ENCODE data around the gene DCST1. TPM values are rescaled to one million over a fixed set of nuclear protein-coding genes. Genes with fewer than 3 reads are reported as not detected.

DCST1 gene
- total and polyA plus RNA-seq, 5 donors from 2014 or later: 0.32 TPM; not detected in 4

DNA sequence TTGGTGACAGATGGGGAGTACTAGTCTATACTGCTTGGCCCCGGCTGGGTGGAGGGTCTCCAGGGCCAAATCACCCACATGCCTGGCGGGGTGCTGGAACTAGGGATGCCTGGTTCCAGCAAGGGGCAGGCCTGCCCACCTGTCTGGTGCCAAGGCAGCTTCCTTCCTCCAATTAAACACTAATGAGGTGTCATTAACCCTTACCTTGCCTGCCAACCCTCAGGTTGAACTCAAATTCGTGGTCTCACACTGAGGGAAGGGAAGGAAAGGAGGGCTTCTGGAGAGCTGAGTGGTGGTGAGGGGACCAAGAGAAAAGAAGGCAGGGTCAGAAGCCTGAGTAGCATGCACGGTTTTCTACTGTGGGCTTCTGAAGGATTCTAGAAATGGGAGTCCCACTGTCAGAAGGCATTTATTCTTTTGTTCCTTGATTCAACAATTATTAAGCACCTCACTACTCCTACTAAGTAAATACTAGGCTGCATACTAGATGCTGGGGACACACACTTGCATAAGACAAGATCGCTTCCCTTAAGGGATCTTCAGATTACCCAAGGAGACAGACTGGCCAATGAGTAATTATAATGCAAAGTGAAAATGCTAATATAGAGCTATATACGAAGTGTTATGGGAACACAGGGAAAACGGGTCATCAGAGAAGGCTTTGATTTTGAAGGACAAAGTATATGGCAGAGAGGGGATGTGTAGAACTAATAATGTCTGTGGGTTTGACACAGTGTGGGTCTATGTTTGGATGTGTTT, 39.1 kb downstream of the DCST1 start:
- peaks cover 0 to 40% (median 9%) of the 10 kb centered on the region in 4 donors for H3K4me1 Mint-ChIP-seq
- H3K36me3 ChIP-seq (ENCODE audit: control insufficient read depth, insufficient read depth, low read length): peaks cover 9% of the 10 kb centered on the region
- H3K27ac ChIP-seq (ENCODE audit: insufficient read depth, low read length, poor library complexity, severe bottlenecking): no peak overlapping the region
- H3K27me3 Mint-ChIP-seq: peaks cover 23% of the 10 kb centered on the region
- no peaks in the 10 kb centered on the region for H3K9me3 ChIP-seq (ENCODE audit: control insufficient read depth in 2 of 2, low read length in 2 of 2)
- peaks cover 0 to 2% (median 0%) of the 10 kb centered on the region in 7 donors for H3K9me3 Mint-ChIP-seq
- H3K4me1 ChIP-seq (ENCODE audit: control insufficient read depth, insufficient read depth, low read length, poor library complexity, severe bottlenecking): peaks cover 22% of the 10 kb centered on the region
- H3K4me3 Mint-ChIP-seq: no peak overlapping the region
- ATAC-seq (ENCODE audit: low read depth in 2 of 2) (no peak), DNase-seq (no peak)
- peaks cover 8% of the 10 kb centered on the region for H3K36me3 Mint-ChIP-seq
- no peak overlapping the region for H3K4me3 ChIP-seq (ENCODE audit: low read depth, low read length)
- H3K27ac Mint-ChIP-seq: peak overlapping the region in 1 of 3 donors; percentile 20
- no peaks in the 10 kb centered on the region for H3K27me3 ChIP-seq (ENCODE audit: control insufficient read depth, insufficient read depth, low read length)

DNA sequence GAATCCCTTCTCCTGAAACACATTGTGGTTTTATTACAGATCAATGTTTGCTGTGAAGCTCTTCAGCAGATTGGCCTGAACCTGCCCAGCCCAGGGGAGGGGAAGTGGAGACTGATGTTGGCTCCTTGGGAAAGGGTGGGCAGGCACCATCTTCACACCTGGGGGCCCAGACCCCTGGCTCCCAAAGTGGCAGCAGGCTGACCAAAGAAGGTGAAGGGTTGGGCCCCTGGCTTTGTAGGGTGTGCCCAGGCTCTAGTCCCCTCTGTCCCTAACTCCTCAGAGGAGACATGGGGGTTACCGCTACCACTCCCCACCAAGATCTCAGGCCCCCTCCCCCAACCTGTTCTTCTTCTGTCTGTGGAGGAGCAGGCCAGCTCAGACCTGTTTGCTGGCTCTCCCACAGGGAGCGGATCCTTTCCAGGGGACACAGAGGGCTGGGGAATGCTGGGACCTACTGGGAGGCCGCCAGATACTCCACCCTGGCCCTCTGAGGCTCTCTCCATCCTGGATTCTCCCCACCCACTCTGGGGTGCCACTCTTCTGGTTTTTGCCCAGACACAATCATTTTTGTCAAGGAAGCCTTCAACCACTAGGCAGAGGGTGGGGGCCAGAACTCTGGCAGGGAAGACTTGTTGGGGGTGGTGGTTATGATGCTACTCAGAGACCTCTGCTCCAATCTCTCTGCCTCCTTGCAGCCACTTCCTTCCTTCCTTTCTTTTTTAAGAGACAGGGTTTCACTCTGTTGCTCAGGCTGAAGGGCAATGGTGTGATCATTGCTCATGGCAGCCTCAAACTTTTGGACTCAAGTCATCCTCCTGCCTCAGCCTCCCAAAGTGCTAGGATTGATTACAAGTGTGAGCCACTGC, 40.0 kb downstream of the DCST1 start:
- Histone ChIP-seq H3K9me3 (ENCODE audit: control insufficient read depth in 2 of 2, low read length in 2 of 2) (no peaks in the 10 kb centered on the region), H3K27me3 (ENCODE audit: control insufficient read depth, insufficient read depth, low read length) (no peaks in the 10 kb centered on the region), H3K36me3 (ENCODE audit: control insufficient read depth, insufficient read depth, low read length) (peaks cover 6% of the 10 kb centered on the region), H3K4me3 (ENCODE audit: low read depth, low read length) (no peak overlapping the region), H3K4me1 (ENCODE audit: control insufficient read depth, insufficient read depth, low read length, poor library complexity, severe bottlenecking) (peaks cover 24% of the 10 kb centered on the region), H3K27ac (ENCODE audit: insufficient read depth, low read length, poor library complexity, severe bottlenecking) (no peak overlapping the region)
- H3K4me3 Mint-ChIP-seq: no peak overlapping the region
- no peak overlapping the region for H3K27ac Mint-ChIP-seq
- peaks cover 28% of the 10 kb centered on the region for H3K27me3 Mint-ChIP-seq
- DNase-seq (peak in 1 of 3 donors; percentile 58), ATAC-seq (ENCODE audit: low read depth in 2 of 2) (no peak)
- peaks cover 4% of the 10 kb centered on the region for H3K36me3 Mint-ChIP-seq
- peaks cover 0 to 43% (median 9%) of the 10 kb centered on the region in 4 donors for H3K4me1 Mint-ChIP-seq
- peaks cover 0 to 2% (median 0%) of the 10 kb centered on the region in 7 donors for H3K9me3 Mint-ChIP-seq

DNA sequence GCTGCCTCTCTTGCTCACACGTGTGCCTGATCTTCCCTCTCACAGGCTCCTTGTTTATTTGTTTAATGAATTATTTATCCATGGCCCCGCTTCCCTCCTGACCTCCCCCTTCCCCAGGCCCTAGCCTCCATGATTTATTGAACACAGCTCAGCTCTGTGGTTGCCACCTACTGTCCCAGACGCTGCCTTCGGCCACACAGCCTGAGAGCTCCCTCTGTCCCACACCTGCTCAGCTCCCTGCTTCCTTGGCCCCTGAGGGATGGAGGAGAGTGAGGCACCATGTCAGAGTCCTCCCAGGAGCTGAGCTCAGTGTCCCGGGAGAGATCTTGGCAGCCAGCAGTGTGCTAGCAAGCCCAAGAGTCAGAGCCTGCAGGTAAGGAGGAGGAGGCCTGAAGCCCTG, 41.9 kb downstream of the DCST1 start:
- H3K27ac Mint-ChIP-seq: peak overlapping the region in 1 of 3 donors; percentile 76
- H3K9me3 Mint-ChIP-seq: peaks cover 0 to 2% (median 0%) of the 10 kb centered on the region in 7 donors
- H3K36me3 Mint-ChIP-seq: no peaks in the 10 kb centered on the region
- H3K4me3 Mint-ChIP-seq: peak overlapping the region in 1 of 4 donors; percentile 28
- H3K27me3 Mint-ChIP-seq: peaks cover 35% of the 10 kb centered on the region
- no peak for ATAC-seq (ENCODE audit: low read depth in 2 of 2)
- peaks cover 36% of the 10 kb centered on the region for H3K4me1 ChIP-seq (ENCODE audit: control insufficient read depth, insufficient read depth, low read length, poor library complexity, severe bottlenecking)
- no peaks in the 10 kb centered on the region for H3K36me3 ChIP-seq (ENCODE audit: control insufficient read depth, insufficient read depth, low read length)
- H3K27ac ChIP-seq (ENCODE audit: insufficient read depth, low read length, poor library complexity, severe bottlenecking): no peak overlapping the region
- DNase-seq: no peak
- H3K27me3 ChIP-seq (ENCODE audit: control insufficient read depth, insufficient read depth, low read length): no peaks in the 10 kb centered on the region
- H3K4me1 Mint-ChIP-seq: peaks cover 0 to 45% (median 14%) of the 10 kb centered on the region in 4 donors
- H3K9me3 ChIP-seq (ENCODE audit: control insufficient read depth in 2 of 2, low read length in 2 of 2): no peaks in the 10 kb centered on the region
- H3K4me3 ChIP-seq (ENCODE audit: low read depth, low read length): no peak overlapping the region

DNA sequence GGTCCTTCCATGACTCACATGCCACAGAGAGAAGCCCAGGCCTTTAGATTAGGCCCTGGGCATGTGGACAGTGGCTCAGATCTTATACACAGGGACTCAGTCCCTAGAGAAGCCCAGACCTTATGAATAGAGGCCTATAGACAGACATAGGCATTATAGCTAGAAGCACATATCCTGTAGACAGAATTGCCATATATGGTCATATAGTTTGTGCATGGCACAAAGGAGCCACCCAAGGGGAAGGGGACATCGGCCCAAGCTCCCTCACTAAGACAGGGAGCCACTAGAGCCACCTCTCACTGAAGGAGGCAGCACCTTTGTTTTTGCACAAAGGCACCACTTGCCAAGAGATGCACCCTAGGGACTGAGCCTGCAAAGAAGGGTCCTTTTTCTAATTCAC, 42.7 kb downstream of the DCST1 start:
- Mint-ChIP-seq H3K9me3 (peaks cover 0 to 2% (median 0%) of the 10 kb centered on the region in 7 donors), H3K27me3 (peaks cover 40% of the 10 kb centered on the region), H3K36me3 (no peaks in the 10 kb centered on the region), H3K4me3 (peak overlapping the region in 2 of 4 donors; percentile 56 to 68), H3K27ac (no peak overlapping the region), H3K4me1 (peaks cover 0 to 47% (median 18%) of the 10 kb centered on the region in 4 donors)
- H3K4me1 ChIP-seq (ENCODE audit: control insufficient read depth, insufficient read depth, low read length, poor library complexity, severe bottlenecking): peaks cover 36% of the 10 kb centered on the region
- DNase-seq (no peak), ATAC-seq (ENCODE audit: low read depth in 2 of 2) (no peak)
- no peaks in the 10 kb centered on the region for H3K9me3 ChIP-seq (ENCODE audit: control insufficient read depth in 2 of 2, low read length in 2 of 2)
- no peaks in the 10 kb centered on the region for H3K36me3 ChIP-seq (ENCODE audit: control insufficient read depth, insufficient read depth, low read length)
- no peak overlapping the region for H3K4me3 ChIP-seq (ENCODE audit: low read depth, low read length)
- peaks cover 4% of the 10 kb centered on the region for H3K27me3 ChIP-seq (ENCODE audit: control insufficient read depth, insufficient read depth, low read length)
- no peak overlapping the region for H3K27ac ChIP-seq (ENCODE audit: insufficient read depth, low read length, poor library complexity, severe bottlenecking)

DNA sequence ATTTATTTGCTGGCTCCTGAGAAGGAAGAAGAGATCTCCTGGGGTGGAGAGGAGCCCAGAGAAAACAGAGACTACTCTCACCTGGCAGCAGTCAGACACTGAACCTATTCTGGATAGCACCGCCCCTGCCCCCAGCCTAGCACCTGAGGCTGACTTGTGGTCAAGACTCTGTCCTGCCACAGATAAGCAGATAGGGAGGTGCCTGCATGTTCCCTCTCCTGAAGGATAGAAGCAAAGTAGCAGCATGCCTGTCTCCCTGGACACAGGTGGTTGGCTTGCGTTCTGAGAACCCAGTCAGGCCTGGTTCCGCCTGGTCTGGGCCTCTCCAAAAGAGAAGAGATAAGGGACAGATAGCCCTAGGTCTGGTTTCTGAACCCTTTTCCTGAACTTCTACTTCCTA, 43.7 kb downstream of the DCST1 start:
- Mint-ChIP-seq H3K4me1 (peaks cover 0 to 45% (median 18%) of the 10 kb centered on the region in 4 donors), H3K27ac (no peak overlapping the region), H3K36me3 (no peaks in the 10 kb centered on the region), H3K27me3 (peaks cover 41% of the 10 kb centered on the region), H3K9me3 (peaks cover 0 to 4% (median 0%) of the 10 kb centered on the region in 7 donors), H3K4me3 (peak overlapping the region; percentile 4 to 68 (median 60))
- DNase-seq (no peak), ATAC-seq (ENCODE audit: low read depth in 2 of 2) (no peak)
- peaks cover 6% of the 10 kb centered on the region for H3K27me3 ChIP-seq (ENCODE audit: control insufficient read depth, insufficient read depth, low read length)
- no peaks in the 10 kb centered on the region for H3K36me3 ChIP-seq (ENCODE audit: control insufficient read depth, insufficient read depth, low read length)
- no peaks in the 10 kb centered on the region for H3K9me3 ChIP-seq (ENCODE audit: control insufficient read depth in 2 of 2, low read length in 2 of 2)
- H3K4me1 ChIP-seq (ENCODE audit: control insufficient read depth, insufficient read depth, low read length, poor library complexity, severe bottlenecking): peaks cover 44% of the 10 kb centered on the region
- H3K4me3 ChIP-seq (ENCODE audit: low read depth, low read length): no peak overlapping the region
- no peak overlapping the region for H3K27ac ChIP-seq (ENCODE audit: insufficient read depth, low read length, poor library complexity, severe bottlenecking)

DNA sequence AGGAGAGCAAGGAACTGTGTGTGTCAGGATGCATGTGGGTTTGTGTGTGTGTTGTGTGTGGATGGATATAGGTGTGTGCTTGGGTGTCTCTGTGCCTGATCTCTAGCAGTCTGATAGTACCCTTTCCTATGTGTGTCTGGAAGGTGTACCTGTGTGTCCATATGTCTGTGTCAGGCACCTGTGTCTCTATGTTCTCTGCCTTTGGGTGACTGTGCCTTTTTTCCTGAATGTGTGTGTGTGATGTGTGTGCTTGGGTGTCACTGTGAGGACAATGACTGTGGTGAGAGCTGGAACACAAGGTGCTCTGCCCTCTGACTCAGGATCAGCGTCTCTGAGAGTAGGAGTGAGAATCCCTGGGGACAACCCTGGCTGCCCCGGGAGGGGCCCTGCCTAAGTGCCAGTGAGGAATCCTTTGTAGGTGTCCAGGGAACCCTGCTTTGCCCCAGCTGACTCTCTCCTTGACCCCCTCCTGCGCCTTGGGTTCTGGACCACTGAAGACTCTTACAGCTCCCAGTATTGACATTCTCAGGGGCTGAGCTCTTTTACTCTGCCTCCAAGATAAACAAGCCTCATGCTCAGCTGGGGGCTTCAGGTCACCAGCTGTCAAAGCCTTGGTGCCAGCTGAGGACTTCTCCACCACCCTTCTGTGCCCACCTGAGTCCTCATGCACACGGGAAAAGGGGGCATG, 44.3 kb downstream of the DCST1 start:
- no peaks in the 10 kb centered on the region for H3K36me3 Mint-ChIP-seq
- ATAC-seq (ENCODE audit: low read depth in 2 of 2): no peak
- Histone ChIP-seq H3K4me3 (ENCODE audit: low read depth, low read length) (no peak overlapping the region), H3K9me3 (ENCODE audit: control insufficient read depth in 2 of 2, low read length in 2 of 2) (no peaks in the 10 kb centered on the region), H3K4me1 (ENCODE audit: control insufficient read depth, insufficient read depth, low read length, poor library complexity, severe bottlenecking) (peaks cover 50% of the 10 kb centered on the region), H3K27ac (ENCODE audit: insufficient read depth, low read length, poor library complexity, severe bottlenecking) (no peak overlapping the region), H3K27me3 (ENCODE audit: control insufficient read depth, insufficient read depth, low read length) (peaks cover 6% of the 10 kb centered on the region), H3K36me3 (ENCODE audit: control insufficient read depth, insufficient read depth, low read length) (no peaks in the 10 kb centered on the region)
- no peak overlapping the region for H3K27ac Mint-ChIP-seq
- peaks cover 0 to 48% (median 21%) of the 10 kb centered on the region in 4 donors for H3K4me1 Mint-ChIP-seq
- peaks cover 0 to 4% (median 0%) of the 10 kb centered on the region in 7 donors for H3K9me3 Mint-ChIP-seq
- DNase-seq: no peak
- peak overlapping the region; percentile 4 to 65 (median 55) for H3K4me3 Mint-ChIP-seq
- peaks cover 47% of the 10 kb centered on the region for H3K27me3 Mint-ChIP-seq

DNA sequence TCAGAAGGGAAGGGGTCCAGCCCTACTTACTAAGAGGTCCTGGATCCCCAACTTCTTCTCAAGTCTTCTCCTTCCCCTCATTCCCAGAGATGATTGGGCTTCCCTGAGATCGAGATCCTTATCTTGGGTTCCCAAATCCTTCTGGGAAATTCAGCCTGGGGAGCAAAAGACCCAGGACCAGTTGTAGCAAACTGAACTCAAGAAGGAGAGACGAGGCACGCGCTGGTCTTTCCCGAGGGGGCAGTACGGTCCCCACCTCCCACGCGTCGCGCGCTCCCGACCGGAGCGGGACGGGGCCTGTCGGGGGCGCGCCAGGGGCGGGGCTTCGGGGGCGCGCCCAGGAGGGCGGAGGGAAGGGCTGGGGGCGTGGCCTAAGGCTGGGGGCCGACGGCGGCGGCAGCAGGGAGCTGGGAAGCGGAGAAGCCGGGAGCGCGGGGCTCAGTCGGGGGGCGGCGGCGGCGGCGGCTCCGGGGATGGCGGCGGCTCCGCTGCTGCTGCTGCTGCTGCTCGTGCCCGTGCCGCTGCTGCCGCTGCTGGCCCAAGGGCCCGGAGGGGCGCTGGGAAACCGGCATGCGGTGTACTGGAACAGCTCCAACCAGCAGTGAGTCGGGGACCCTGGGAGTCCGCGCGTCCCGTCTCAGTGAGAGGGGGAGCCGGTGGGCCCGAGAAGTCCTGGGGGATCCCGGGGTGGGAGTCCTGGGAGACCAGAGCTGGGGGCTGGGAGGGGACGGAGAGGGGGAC, 45.0 kb downstream of the DCST1 start, which contains the start of gene EFNA3:
Gene EFNA3, plus strand, starts transcription at position 369 of the 741 bp plus-strand sequence. Its CDS starts 105 bp downstream, at position 474.
- Mint-ChIP-seq H3K27ac (peak within 1 kb of the TSS; percentile 30 to 84 (median 64)), H3K4me1 (peaks cover 0 to 47% (median 20%) of the 10 kb centered on the region in 4 donors), H3K36me3 (no peaks in the 10 kb centered on the region), H3K4me3 (peak within 1 kb of the TSS; percentile 63 to 88 (median 79)), H3K27me3 (peaks cover 51% of the 10 kb centered on the region), H3K9me3 (peaks cover 0 to 4% (median 0%) of the 10 kb centered on the region in 7 donors)
- Histone ChIP-seq H3K4me1 (ENCODE audit: control insufficient read depth, insufficient read depth, low read length, poor library complexity, severe bottlenecking) (peaks cover 51% of the 10 kb centered on the region), H3K27ac (ENCODE audit: insufficient read depth, low read length, poor library complexity, severe bottlenecking) (no peak within 1 kb of the TSS), H3K4me3 (ENCODE audit: low read depth, low read length) (no peak within 1 kb of the TSS), H3K36me3 (ENCODE audit: control insufficient read depth, insufficient read depth, low read length) (no peaks in the 10 kb centered on the region), H3K9me3 (ENCODE audit: control insufficient read depth in 2 of 2, low read length in 2 of 2) (no peaks in the 10 kb centered on the region), H3K27me3 (ENCODE audit: control insufficient read depth, insufficient read depth, low read length) (peaks cover 13% of the 10 kb centered on the region)
- DNase-seq (peak; percentile 38 to 49 (median 40)), ATAC-seq (ENCODE audit: low read depth in 2 of 2) (peak in 1 of 2 donors; percentile 22)

Measured in CD4-positive, CD25-positive, alpha-beta regulatory T cell (primary cell).